HEK293T (cell line): ENCODE measurements around the gene SRGAP3.

ENCODE experiments used
- CTCF ChIA-PET: fragments of 350-600 bp; formaldehyde crosslinking; extraction: SDS; loops from one replicate; lab custom pipeline; 2021; ENCODE audit warnings: antibody characterized with exemption, inconsistent platforms; lab: Yijun Ruan, JAX
- POLR2A ChIA-PET: fragments of 350-600 bp; formaldehyde crosslinking; extraction: SDS; loops from one replicate; lab custom pipeline; 2020; ENCODE audit warnings: antibody characterized with exemption, inconsistent platforms; lab: Yijun Ruan, JAX
- DNase-seq: peaks from one replicate; pipeline ENCODE4 v3.0.0; 2012; ENCODE audit warnings: mixed read lengths; ENCODE audit errors: extremely low spot score
- ARNT ChIP-seq: fragments of 450-650 bp; IDR thresholded peaks from 2 replicates; pipeline ENCODE4 v1.6.1; 2017; ENCODE audit warnings: mild to moderate bottlenecking
- BHLHE40 ChIP-seq: fragments of 450-650 bp; IDR thresholded peaks from 2 replicates; pipeline ENCODE4 v1.6.1; 2016; ENCODE audit warnings: mild to moderate bottlenecking, moderate library complexity, borderline replicate concordance
- CTBP1 ChIP-seq: fragments of 450-650 bp; IDR thresholded peaks from 2 replicates; pipeline ENCODE4 v1.6.1; 2016; ENCODE audit warnings: borderline replicate concordance
- ELF4 ChIP-seq: fragments of 450-650 bp; IDR thresholded peaks from 2 replicates; pipeline ENCODE4 v1.6.1; 2017; ENCODE audit warnings: antibody characterized with exemption
- FOXA1 ChIP-seq: fragments of 450-650 bp; IDR thresholded peaks from 2 replicates; pipeline ENCODE4 v1.6.1; 2016; ENCODE audit warnings: mild to moderate bottlenecking
- FOXK2 ChIP-seq: fragments of 450-650 bp; IDR thresholded peaks from 2 replicates; pipeline ENCODE4 v1.6.1; 2016; ENCODE audit warnings: mild to moderate bottlenecking
- FOXM1 ChIP-seq: fragments of 450-650 bp; IDR thresholded peaks from 2 replicates; pipeline ENCODE4 v1.6.1; 2017; ENCODE audit warnings: mild to moderate bottlenecking, borderline replicate concordance
- HDGF ChIP-seq: fragments of 450-650 bp; IDR thresholded peaks from 2 replicates; pipeline ENCODE4 v1.6.1; 2017; ENCODE audit warnings: antibody characterized with exemption, borderline replicate concordance
- L3MBTL2 ChIP-seq: fragments of 450-650 bp; conservative IDR thresholded peaks from 2 replicates; pipeline ENCODE4 v1.6.1; 2016; ENCODE audit warnings: mild to moderate bottlenecking
- LEF1 ChIP-seq: fragments of 450-650 bp; IDR thresholded peaks from 2 replicates; pipeline ENCODE4 v1.6.1; 2017; ENCODE audit warnings: mild to moderate bottlenecking, borderline replicate concordance
- NFRKB ChIP-seq: fragments of 450-650 bp; IDR thresholded peaks from 2 replicates; pipeline ENCODE4 v1.6.1; 2016; ENCODE audit warnings: mild to moderate bottlenecking, moderate library complexity
- SP1 ChIP-seq: fragments of 450-650 bp; IDR thresholded peaks from 2 replicates; pipeline ENCODE4 v1.6.1; 2017
- SUZ12 ChIP-seq: fragments of 450-650 bp; IDR thresholded peaks from 2 replicates; pipeline ENCODE4 v1.6.1; 2016; ENCODE audit warnings: mild to moderate bottlenecking
- TARDBP ChIP-seq: fragments of 450-650 bp; IDR thresholded peaks from 2 replicates; pipeline ENCODE4 v1.6.1; 2016
- ZNF384 ChIP-seq: fragments of 450-650 bp; IDR thresholded peaks from 2 replicates; pipeline ENCODE4 v1.6.1; 2016
- TF ChIP-seq, protein P1 (sequence below): fragments of 450-650 bp; IDR thresholded peaks from 2 replicates; pipeline ENCODE4 v1.6.1; 2016

The SRGAP3 gene

DNA sequence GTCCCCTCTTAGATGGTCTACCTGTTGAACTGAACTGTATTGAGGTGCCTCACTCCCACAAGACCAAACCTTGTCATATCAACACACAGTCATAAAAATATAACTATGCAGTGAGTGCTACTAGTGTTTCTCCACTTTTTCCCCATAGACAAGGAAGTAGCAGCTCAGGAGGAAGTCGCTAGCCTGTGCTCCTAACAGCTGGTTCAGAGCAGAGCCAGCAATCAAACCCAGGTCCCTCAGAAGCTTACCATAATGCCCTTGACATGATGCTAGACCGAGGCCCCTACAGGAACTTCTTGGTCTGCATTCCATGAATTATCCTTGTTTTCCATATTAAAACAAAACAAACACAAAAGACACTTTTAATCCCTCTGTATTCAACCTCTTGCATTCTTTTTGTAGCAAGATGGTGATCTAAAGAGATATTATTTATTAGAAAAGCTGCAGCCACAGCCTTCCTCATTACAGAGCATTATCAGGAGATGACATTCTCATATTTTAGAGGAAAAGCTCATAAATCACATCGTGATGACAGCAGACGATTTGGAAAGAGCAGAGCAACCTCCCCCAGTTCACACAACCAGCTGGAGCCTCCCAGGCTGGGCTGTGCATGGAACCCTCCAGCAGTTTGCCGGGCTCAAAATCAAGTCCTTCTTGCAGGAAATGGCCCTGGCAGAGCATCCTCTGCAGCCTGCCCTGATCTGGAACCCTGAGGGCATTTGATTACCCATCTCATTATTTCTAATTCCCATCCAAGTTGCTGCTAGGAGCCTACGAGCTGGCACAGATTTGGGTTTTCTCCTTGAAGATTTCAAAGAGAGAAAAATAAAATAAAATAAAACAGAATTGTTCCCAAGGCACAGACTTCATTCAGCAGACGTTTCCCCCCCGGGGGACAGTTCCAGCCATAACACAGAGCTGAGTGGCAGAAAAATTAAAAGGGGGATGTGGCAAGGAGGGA is 118.8 kb downstream of the SRGAP3 start:
- no peak for TF ChIP-seq FOXM1
- TF ChIP-seq, protein P1, sequence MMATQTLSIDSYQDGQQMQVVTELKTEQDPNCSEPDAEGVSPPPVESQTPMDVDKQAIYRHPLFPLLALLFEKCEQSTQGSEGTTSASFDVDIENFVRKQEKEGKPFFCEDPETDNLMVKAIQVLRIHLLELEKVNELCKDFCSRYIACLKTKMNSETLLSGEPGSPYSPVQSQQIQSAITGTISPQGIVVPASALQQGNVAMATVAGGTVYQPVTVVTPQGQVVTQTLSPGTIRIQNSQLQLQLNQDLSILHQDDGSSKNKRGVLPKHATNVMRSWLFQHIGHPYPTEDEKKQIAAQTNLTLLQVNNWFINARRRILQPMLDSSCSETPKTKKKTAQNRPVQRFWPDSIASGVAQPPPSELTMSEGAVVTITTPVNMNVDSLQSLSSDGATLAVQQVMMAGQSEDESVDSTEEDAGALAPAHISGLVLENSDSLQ, result peak; percentile 78
- no peak for TF ChIP-seq HDGF
- TF ChIP-seq NFRKB, result no peak
- TF ChIP-seq FOXA1, result no peak
- no peak for TF ChIP-seq ZNF384
- no peak for TF ChIP-seq FOXK2
- no peak for DNase-seq
- CTCF ChIA-PET, result no interaction called here
- POLR2A ChIA-PET, result no interaction called here

DNA sequence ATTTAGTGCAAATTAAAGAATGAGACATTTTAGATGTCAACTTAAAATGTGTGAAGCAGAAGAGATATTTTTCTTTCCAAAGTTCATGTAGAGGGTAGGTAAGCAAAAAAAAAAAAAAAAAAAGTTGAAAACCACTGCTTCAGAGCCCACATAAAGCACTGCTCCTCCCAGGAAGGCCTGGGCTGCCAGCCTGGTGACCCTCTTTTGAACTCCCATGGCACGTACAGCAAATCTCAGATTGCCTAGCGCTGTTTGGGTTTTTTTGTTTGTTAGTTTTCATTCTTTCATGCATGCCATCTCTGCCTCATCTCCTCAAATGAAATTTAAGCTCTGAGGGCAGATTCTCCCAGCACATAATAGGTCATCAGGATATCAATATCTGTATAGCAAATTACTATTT is 120.1 kb downstream of the SRGAP3 start:
- no peak for TF ChIP-seq ZNF384
- no peak for TF ChIP-seq ARNT
- TF ChIP-seq LEF1, result no peak
- no peak for TF ChIP-seq SP1
- TF ChIP-seq, protein P1, result no peak
- TF ChIP-seq SUZ12, result no peak
- no peak for TF ChIP-seq FOXA1
- no peak for TF ChIP-seq L3MBTL2
- TF ChIP-seq FOXK2, result no peak
- no peak for TF ChIP-seq CTBP1
- TF ChIP-seq ELF4, result no peak
- no peak for TF ChIP-seq HDGF
- no peak for TF ChIP-seq FOXM1
- DNase-seq, result no peak
- ChIA-PET CTCF (no interaction called here), POLR2A (no interaction called here)

DNA sequence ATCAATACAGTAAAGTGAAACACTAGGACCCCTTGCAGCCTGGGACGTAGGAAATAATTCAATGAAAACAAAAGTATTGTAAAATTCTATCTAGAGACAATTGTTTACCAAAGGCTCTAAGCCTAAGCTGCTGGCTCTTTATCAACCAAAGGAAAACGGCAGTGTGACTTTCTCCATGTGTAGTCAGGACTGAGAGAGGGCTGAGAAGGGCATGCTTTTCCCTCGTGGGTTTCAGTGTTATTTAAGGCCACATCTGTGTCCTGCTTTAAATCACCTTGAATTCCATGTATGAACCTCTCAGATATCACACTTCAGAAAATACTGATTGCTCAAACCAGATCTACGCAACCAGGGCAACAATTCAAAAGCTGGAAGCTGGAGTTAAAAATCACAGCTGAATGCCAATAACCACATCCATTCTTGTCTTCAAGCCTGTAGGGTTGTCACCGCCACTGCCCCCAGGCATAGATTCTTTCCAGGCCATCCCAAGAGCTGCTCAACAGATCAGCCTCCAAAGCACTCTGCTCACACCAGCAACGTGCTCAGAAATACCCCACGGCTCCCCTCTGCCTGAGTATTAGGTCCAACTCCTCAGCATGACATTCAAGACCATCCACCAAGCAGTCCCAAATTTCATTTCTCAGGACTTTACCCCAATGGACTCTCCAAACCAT is 124.0 kb downstream of the SRGAP3 start:
- TF ChIP-seq NFRKB, result no peak
- TF ChIP-seq CTBP1, result no peak
- TF ChIP-seq, protein P1, result no peak
- no peak for TF ChIP-seq L3MBTL2
- no peak for TF ChIP-seq ARNT
- TF ChIP-seq ELF4, result no peak
- no peak for TF ChIP-seq LEF1
- no peak for TF ChIP-seq FOXA1
- no peak for TF ChIP-seq FOXK2
- no peak for TF ChIP-seq ZNF384
- TF ChIP-seq HDGF, result no peak
- TF ChIP-seq TARDBP, result no peak
- no peak for TF ChIP-seq FOXM1
- DNase-seq, result no peak
- CTCF ChIA-PET, result no interaction called here
- POLR2A ChIA-PET, result no interaction called here

DNA sequence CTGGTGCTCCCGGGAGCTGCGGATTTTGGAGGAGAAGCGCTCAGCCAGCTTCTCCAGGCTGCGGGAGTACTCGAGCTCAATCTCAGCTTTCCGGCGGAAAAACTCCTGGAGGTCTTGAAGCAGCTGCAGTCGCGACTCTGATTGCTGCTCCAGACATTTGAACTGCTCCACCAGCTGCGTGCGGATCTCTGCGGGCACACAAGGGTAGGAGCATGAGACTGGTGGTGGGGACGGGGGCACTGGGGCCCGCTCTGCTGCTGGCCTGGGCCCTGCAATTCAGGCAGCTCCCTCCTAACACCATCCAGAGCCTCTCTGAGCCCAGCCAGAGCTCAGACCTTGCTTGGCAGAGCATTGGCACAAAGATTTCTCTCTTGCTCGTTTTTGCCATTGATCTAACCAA is 124.7 kb downstream of the SRGAP3 start:
- CTCF ChIA-PET, result interaction anchor here (0.8 kb wide), 1 partner anchor 13 kb away, joined by 3 read pairs; no protein-coding TSS in a partner anchor
- POLR2A ChIA-PET, result no interaction called here
- no peak for TF ChIP-seq FOXM1
- TF ChIP-seq LEF1, result no peak
- no peak for TF ChIP-seq TARDBP
- no peak for TF ChIP-seq BHLHE40
- no peak for TF ChIP-seq FOXK2
- no peak for TF ChIP-seq NFRKB
- TF ChIP-seq HDGF, result no peak
- no peak for TF ChIP-seq SP1
- no peak for TF ChIP-seq ARNT
- no peak for TF ChIP-seq ZNF384
- TF ChIP-seq ELF4, result no peak
- no peak for TF ChIP-seq FOXA1
- no peak for TF ChIP-seq CTBP1
- TF ChIP-seq SUZ12, result no peak

DNA sequence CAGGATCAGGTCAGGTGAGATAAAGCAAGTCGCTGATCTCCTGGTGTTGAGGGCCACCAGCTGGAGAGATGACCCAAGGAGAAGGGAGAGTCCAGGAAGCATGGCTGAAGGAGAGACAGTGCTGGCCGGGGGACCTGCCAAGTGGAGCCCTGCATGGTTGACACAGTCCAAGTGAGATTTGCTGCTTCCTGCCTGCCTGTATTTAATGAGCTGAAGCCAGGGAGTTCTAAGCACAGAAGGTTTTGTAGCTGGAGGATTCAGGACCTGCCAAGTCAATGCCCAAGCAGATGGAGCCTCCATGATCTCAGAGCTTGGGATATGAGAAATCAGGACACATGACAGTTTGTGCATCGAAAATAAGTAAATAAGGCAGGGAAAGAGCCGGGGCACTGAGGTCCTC is 125.6 kb downstream of the SRGAP3 start:
- no peak for TF ChIP-seq ARNT
- TF ChIP-seq ZNF384, result no peak
- TF ChIP-seq HDGF, result no peak
- no peak for TF ChIP-seq SUZ12
- TF ChIP-seq FOXK2, result no peak
- no peak for TF ChIP-seq BHLHE40
- TF ChIP-seq SP1, result no peak
- TF ChIP-seq CTBP1, result no peak
- TF ChIP-seq FOXM1, result no peak
- no peak for TF ChIP-seq NFRKB
- TF ChIP-seq ELF4, result no peak
- ChIA-PET CTCF (interaction anchor here (0.6 to 0.8 kb wide), 2 partner anchors 14 to 379 kb away, joined by 3 to 4 read pairs; no protein-coding TSS in a partner anchor), POLR2A (no interaction called here)
- no peak for DNase-seq

More for the DNA sequence above, 124.7 kb downstream of the SRGAP3 start:
- DNase-seq, result no peak
